A673 (cell line): ENCODE data around the gene NPS. TPM values are rescaled to one million over a fixed set of nuclear protein-coding genes. Genes with fewer than 3 reads are reported as not detected.

Experiments used
- BruUV-seq: library from RNA; stranded (reverse); fragments of 400-500 nt; replicated peaks from 2 replicates; lab custom pipeline; 2021; lab: Mats Ljungman, UMichigan
- CTCF ChIA-PET: fragments of 300-600 bp; sonication (Branson Sonifier 250); formaldehyde crosslinking; loops from one replicate; lab custom pipeline; 2022; ENCODE audit warnings: antibody characterized with exemption; lab: Charles Lee
- POLR2A ChIA-PET: fragments of 300-600 bp; sonication (Branson Sonifier 250); formaldehyde crosslinking; loops from one replicate; lab custom pipeline; 2022; ENCODE audit warnings: antibody characterized with exemption; ENCODE audit not compliant: low non-redundant PET; lab: Charles Lee
- DNase-seq: peaks from one replicate; pipeline ENCODE4 v3.0.0-alpha.2; 2015; ENCODE audit warnings: low spot score
- H3K27ac ChIP-seq: fragments of 200-600 bp; sonication (generic); 2 replicates; pipeline ENCODE4 v1.5.1; 2016; ENCODE audit warnings: mixed run types, low read depth, mild to moderate bottlenecking, mixed read lengths, antibody characterized with exemption, low read length; ENCODE audit not compliant: poor library complexity, severe bottlenecking
- H3K27me3 ChIP-seq: fragments of 200-600 bp; sonication (generic); replicated peaks from 2 replicates; pipeline ENCODE4 v1.6.1; 2017; ENCODE audit warnings: mixed run types, low read depth, mild to moderate bottlenecking, mixed read lengths, antibody characterized with exemption, low read length; ENCODE audit not compliant: insufficient read depth, poor library complexity
- H3K36me3 ChIP-seq: fragments of 200-600 bp; sonication (generic); 2 replicates; pipeline ENCODE4 v1.6.1; 2016; ENCODE audit warnings: mixed run types, mild to moderate bottlenecking, mixed read lengths, antibody characterized with exemption, low read length; ENCODE audit not compliant: insufficient read depth, poor library complexity, severe bottlenecking
- H3K4me1 ChIP-seq: fragments of 200-600 bp; sonication (generic); 2 replicates; pipeline ENCODE4 v1.6.1; 2017; ENCODE audit warnings: mixed run types, mild to moderate bottlenecking, mixed read lengths, antibody characterized with exemption, low read length; ENCODE audit not compliant: insufficient read depth, poor library complexity, severe bottlenecking
- H3K4me3 ChIP-seq: fragments of 200-600 bp; sonication (generic); 2 replicates; pipeline ENCODE4 v1.5.1; 2016; ENCODE audit warnings: low read depth, mixed run types, mild to moderate bottlenecking, mixed read lengths, low read length; ENCODE audit not compliant: poor library complexity, severe bottlenecking
- H3K9me3 ChIP-seq: fragments of 200-600 bp; sonication (generic); 2 replicates; pipeline ENCODE4 v1.6.1; 2016; ENCODE audit warnings: mixed run types, low read depth, mild to moderate bottlenecking, mixed read lengths, antibody characterized with exemption, low read length; ENCODE audit not compliant: poor library complexity, severe bottlenecking
- CTCF ChIP-seq: fragments of 300-800, 200-600 bp; sonication (generic); conservative IDR thresholded peaks from 2 replicates; pipeline ENCODE4 v1.5.1; 2017; ENCODE audit warnings: low read depth, mild to moderate bottlenecking, antibody characterized with exemption, low read length, moderate library complexity, mixed read lengths
- EZH2 ChIP-seq: fragments of 200-600 bp; sonication (generic); IDR thresholded peaks from 2 replicates; pipeline ENCODE4 v1.6.1; 2017; ENCODE audit warnings: borderline replicate concordance, low read depth, mild to moderate bottlenecking, mixed read lengths, antibody characterized with exemption, low read length; ENCODE audit not compliant: poor library complexity, severe bottlenecking
- intact Hi-C: fragments of 100-400 bp; cut with micrococcal nuclease; formaldehyde crosslinking; loops from one replicate; pipeline ENCODE4 v1.10.0; 2022; ENCODE audit not compliant: unreplicated experiment
- total RNA-seq: library from RNA; stranded (reverse); gene quantifications from 2 replicates; pipeline ENCODE4 v1.2.3, GENCODE V29; 2021

NPS gene
- total RNA-seq, 1 experiment from 2014 or later, result not detected

GRCh38 chr10:127587668-127588365 lies 38.7 kb downstream of the NPS start:
- peaks cover 33% of the 10 kb centered on the region for H3K27me3 ChIP-seq
- no TSS peak for BruUV-seq
- no peak for DNase-seq
- ChIA-PET POLR2A (no interaction called here), CTCF (no interaction called here)
- H3K36me3 ChIP-seq, result no peaks in the 10 kb centered on the region
- intact Hi-C loops, result no loop called here
- H3K27ac ChIP-seq, result no peak overlapping the region
- TF ChIP-seq CTCF (no peak), EZH2 (no peak)
- no peak overlapping the region for H3K4me3 ChIP-seq
- no peaks in the 10 kb centered on the region for H3K9me3 ChIP-seq
- H3K4me1 ChIP-seq, result peaks cover 3% of the 10 kb centered on the region

- H3K27me3 ChIP-seq, result peaks cover 50% of the 10 kb centered on the region
- BruUV-seq, result no TSS peak
- ChIA-PET CTCF (no interaction called here), POLR2A (no interaction called here)
- no peaks in the 10 kb centered on the region for H3K36me3 ChIP-seq
- intact Hi-C loops, result no loop called here
- H3K4me3 ChIP-seq, result no peak overlapping the region
- no peaks in the 10 kb centered on the region for H3K9me3 ChIP-seq
- TF ChIP-seq CTCF, result no peak
- TF ChIP-seq EZH2, result no peak
- H3K27ac ChIP-seq, result no peak overlapping the region
- H3K4me1 ChIP-seq, result no peaks in the 10 kb centered on the region
- no peak for DNase-seq
Measured at GRCh38 chr10:127592586-127592985, 43.5 kb downstream of the NPS start.

GRCh38 chr10:127600479-127600878 lies 51.4 kb downstream of the NPS start:
- no peak overlapping the region for H3K4me3 ChIP-seq
- H3K9me3 ChIP-seq, result no peaks in the 10 kb centered on the region
- H3K4me1 ChIP-seq, result no peaks in the 10 kb centered on the region
- CTCF ChIA-PET, result no interaction called here
- no peak overlapping the region for H3K27ac ChIP-seq
- DNase-seq, result peak; percentile 40
- no peak for TF ChIP-seq EZH2
- TF ChIP-seq CTCF, result no peak
- intact Hi-C loops, result no loop called here
- no TSS peak for BruUV-seq
- peaks cover 44% of the 10 kb centered on the region for H3K27me3 ChIP-seq
- POLR2A ChIA-PET, result no interaction called here
- no peaks in the 10 kb centered on the region for H3K36me3 ChIP-seq

Other genes starting within 250 kb of the NPS start
- gene FOXI2, start 187.9 kb downstream of the NPS start, total RNA-seq, result not detected in 2 replicates